GM23248 (cell line): ENCODE results near the gene CYTH2. TPM values are rescaled to one million over a fixed set of nuclear protein-coding genes. Genes with fewer than 3 reads are reported as not detected.

ENCODE experiments used
- DNase-seq: peaks from one replicate; pipeline ENCODE4 v3.0.0-alpha.2; 2015
- H2AFZ ChIP-seq: fragments of 200-600 bp; sonication (generic); 2 replicates; pipeline ENCODE4 v1.6.1; 2016; ENCODE audit warnings: antibody characterized with exemption
- H3F3A ChIP-seq: fragments of 200-600 bp; sonication (generic); 2 replicates; pipeline ENCODE4 v1.6.1; 2016; ENCODE audit warnings: mild to moderate bottlenecking, antibody characterized with exemption, mixed run types; ENCODE audit not compliant: insufficient read depth
- H3K27ac ChIP-seq: fragments of 200-600 bp; sonication (generic); 2 replicates; pipeline ENCODE4 v1.5.1; 2016; ENCODE audit warnings: mild to moderate bottlenecking
- H3K27me3 ChIP-seq: fragments of 200-600 bp; sonication (generic); replicated peaks from 2 replicates; pipeline ENCODE4 v1.6.1; 2016; ENCODE audit warnings: mild to moderate bottlenecking; ENCODE audit not compliant: insufficient read depth
- H3K36me3 ChIP-seq: fragments of 200-600 bp; sonication (generic); 2 replicates; pipeline ENCODE4 v1.6.1; 2016; ENCODE audit warnings: low read depth, mild to moderate bottlenecking
- H3K4me1 ChIP-seq: fragments of 200-600 bp; sonication (generic); 2 replicates; pipeline ENCODE4 v1.6.1; 2016; ENCODE audit warnings: mild to moderate bottlenecking; ENCODE audit not compliant: insufficient read depth
- H3K4me2 ChIP-seq: fragments of 200-600 bp; sonication (generic); one replicate; pipeline ENCODE4 v1.6.1; 2016; ENCODE audit warnings: mild to moderate bottlenecking; ENCODE audit not compliant: unreplicated experiment
- H3K4me3 ChIP-seq: fragments of 200-600 bp; sonication (generic); 2 replicates; pipeline ENCODE4 v1.5.1; 2016; ENCODE audit warnings: mild to moderate bottlenecking
- H3K79me2 ChIP-seq: fragments of 200-600 bp; sonication (generic); 2 replicates; pipeline ENCODE4 v1.6.1; 2016; ENCODE audit warnings: mild to moderate bottlenecking; ENCODE audit not compliant: insufficient read depth
- H3K9ac ChIP-seq: fragments of 200-600 bp; sonication (generic); 2 replicates; pipeline ENCODE4 v1.6.1; 2016; ENCODE audit warnings: mild to moderate bottlenecking
- H3K9me2 ChIP-seq: fragments of 200-600 bp; sonication (generic); 2 replicates; pipeline ENCODE4 v1.6.1; 2016; ENCODE audit warnings: mixed run types, mild to moderate bottlenecking, moderate library complexity; ENCODE audit not compliant: insufficient read depth
- H3K9me3 ChIP-seq: fragments of 200-600 bp; sonication (generic); one replicate; pipeline ENCODE4 v1.6.1; 2017; ENCODE audit warnings: low read depth
- H4K20me1 ChIP-seq: fragments of 200-600 bp; sonication (generic); 2 replicates; pipeline ENCODE4 v1.6.0; 2016; ENCODE audit not compliant: insufficient read depth
- EZH2 ChIP-seq: fragments of 200-600 bp; sonication (generic); IDR thresholded peaks from 2 replicates; pipeline ENCODE4 v1.6.1; 2018; ENCODE audit warnings: antibody characterized with exemption, mild to moderate bottlenecking; ENCODE audit not compliant: insufficient read depth, poor library complexity, severe bottlenecking
- EZH2phosphoT487 ChIP-seq: fragments of 200-600 bp; sonication (generic); IDR thresholded peaks from 2 replicates; pipeline ENCODE4 v1.6.1; 2018; ENCODE audit warnings: antibody characterized with exemption, moderate library complexity, mild to moderate bottlenecking, low read depth; ENCODE audit not compliant: insufficient read depth
- WGBS, 2 experiments: methylation state at CpG; one replicate each; pipeline ENCODE4 v1.1.6; 2015 to 2017; ENCODE audit warnings: low lambda C conversion rate in 2 of 2, low coverage in 1 of 2; ENCODE audit errors: missing lambda C conversion rate in 2 of 2; 5-methylcytosine and 5-hydroxymethylcytosine counted together
- in situ Hi-C: fragments of 300-500 bp; cut with MboI; formaldehyde crosslinking; loops from 2 replicates; pipeline ENCODE4 v1.15.0; 2020
- polyA plus RNA-seq: library from polyadenylated mRNA; unstranded; fragments of >200 nt; fragmentation: Nextera tagmentation; extraction: Ambion mirVana; gene quantifications from 2 replicates; pipeline ENCODE4 v1.2.1, GENCODE V29; 2016
- total RNA-seq: library from RNA; depleted of rRNA; stranded (reverse); fragments of >200 nt; shearing (Covaris generic); gene quantifications from 2 replicates; pipeline ENCODE4 v1.2.3, GENCODE V29; 2014

The CYTH2 gene
- total and polyA plus RNA-seq, 2 experiments from 2014 or later, result 40.9 to 86.0 TPM

DNA sequence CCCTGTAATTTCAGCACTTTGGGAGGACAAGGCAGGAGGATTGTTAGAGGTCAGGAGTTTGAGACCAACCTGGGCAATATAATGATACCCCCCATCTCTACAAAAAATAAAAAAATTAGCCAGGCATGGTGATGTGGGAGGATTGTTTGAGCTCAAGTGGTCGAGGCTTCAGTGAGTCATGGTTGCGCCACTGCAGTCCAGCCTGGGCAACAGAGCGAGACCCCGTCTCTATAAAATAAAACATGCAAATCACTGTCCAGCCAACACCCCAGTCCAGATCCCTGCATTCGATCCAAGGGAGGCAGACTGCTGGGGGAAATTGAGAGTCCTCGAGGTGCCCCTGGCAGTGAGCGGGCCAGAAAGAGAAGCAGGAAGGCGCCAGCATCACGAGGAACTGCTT lies 7.0 kb downstream of the CYTH2 start:
- WGBS, 2 experiments, result 74 to 79% methylated on average over 8 to 9 of the region's 9 CpGs
- H2AFZ ChIP-seq, result no peak overlapping the region
- in situ Hi-C loops, result no loop called here
- H3K9ac ChIP-seq, result no peak overlapping the region
- peaks cover 21% of the 10 kb centered on the region for H3K79me2 ChIP-seq
- peaks cover 15% of the 10 kb centered on the region for H3K4me1 ChIP-seq
- H4K20me1 ChIP-seq, result no peaks in the 10 kb centered on the region
- no peak overlapping the region for H3K27ac ChIP-seq
- peaks cover 20% of the 10 kb centered on the region for H3F3A ChIP-seq
- H3K36me3 ChIP-seq, result peaks cover 45% of the 10 kb centered on the region
- H3K4me2 ChIP-seq, result no peak overlapping the region
- no peak for DNase-seq
- no peaks in the 10 kb centered on the region for H3K9me2 ChIP-seq
- no peak overlapping the region for H3K4me3 ChIP-seq
- TF ChIP-seq EZH2 (no peak), EZH2phosphoT487 (no peak)
- H3K27me3 ChIP-seq, result no peaks in the 10 kb centered on the region
- no peaks in the 10 kb centered on the region for H3K9me3 ChIP-seq

DNA sequence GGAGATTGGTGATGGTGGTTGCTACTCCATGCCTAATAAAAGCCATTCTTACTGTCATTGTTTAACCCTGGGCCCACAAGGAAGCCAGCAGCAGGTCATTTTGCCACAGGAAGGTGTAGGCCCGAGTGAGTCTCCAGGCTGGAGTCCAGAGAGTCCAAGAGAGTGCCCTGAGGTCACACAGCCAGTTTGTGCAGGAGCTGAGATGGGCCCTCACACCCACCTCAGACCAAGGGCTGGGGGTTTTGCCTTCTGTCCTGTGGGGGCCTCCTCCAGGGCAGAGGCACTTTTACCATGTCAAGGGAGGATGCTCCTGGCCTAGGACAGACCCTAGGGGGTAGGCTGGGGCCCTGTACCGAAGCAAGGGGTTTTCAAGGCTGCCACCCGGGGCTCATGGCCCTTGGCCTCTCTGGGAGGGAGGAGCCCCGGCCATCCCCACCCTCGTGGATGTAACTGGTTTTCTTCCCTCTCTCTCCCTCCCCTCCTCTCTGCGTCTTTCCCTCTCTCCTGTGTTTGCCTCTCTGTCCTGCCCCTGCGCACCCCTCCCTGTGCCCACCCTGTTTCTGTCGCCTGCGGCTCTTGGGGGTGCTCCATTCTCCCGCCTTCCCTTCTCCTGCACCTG lies 8.0 kb downstream of the CYTH2 start:
- no peak overlapping the region for H3K4me2 ChIP-seq
- peaks cover 30% of the 10 kb centered on the region for H3F3A ChIP-seq
- H3K9ac ChIP-seq, result no peak overlapping the region
- peaks cover 11% of the 10 kb centered on the region; the same call in 1 of the 2 replicates for H3K79me2 ChIP-seq
- peaks cover 36% of the 10 kb centered on the region for H3K36me3 ChIP-seq
- no peaks in the 10 kb centered on the region for H3K9me3 ChIP-seq
- no peaks in the 10 kb centered on the region for H3K9me2 ChIP-seq
- no peak overlapping the region for H2AFZ ChIP-seq
- no peaks in the 10 kb centered on the region for H3K27me3 ChIP-seq
- no peak overlapping the region for H3K27ac ChIP-seq
- H3K4me3 ChIP-seq, result no peak overlapping the region
- no peaks in the 10 kb centered on the region for H4K20me1 ChIP-seq
- peaks cover 25% of the 10 kb centered on the region for H3K4me1 ChIP-seq
- in situ Hi-C loops, result no loop called here
- no peak for TF ChIP-seq EZH2
- WGBS, 2 experiments, result 77 to 86% methylated on average over 8 to 10 of the region's 10 CpGs
- DNase-seq, result no peak

DNA sequence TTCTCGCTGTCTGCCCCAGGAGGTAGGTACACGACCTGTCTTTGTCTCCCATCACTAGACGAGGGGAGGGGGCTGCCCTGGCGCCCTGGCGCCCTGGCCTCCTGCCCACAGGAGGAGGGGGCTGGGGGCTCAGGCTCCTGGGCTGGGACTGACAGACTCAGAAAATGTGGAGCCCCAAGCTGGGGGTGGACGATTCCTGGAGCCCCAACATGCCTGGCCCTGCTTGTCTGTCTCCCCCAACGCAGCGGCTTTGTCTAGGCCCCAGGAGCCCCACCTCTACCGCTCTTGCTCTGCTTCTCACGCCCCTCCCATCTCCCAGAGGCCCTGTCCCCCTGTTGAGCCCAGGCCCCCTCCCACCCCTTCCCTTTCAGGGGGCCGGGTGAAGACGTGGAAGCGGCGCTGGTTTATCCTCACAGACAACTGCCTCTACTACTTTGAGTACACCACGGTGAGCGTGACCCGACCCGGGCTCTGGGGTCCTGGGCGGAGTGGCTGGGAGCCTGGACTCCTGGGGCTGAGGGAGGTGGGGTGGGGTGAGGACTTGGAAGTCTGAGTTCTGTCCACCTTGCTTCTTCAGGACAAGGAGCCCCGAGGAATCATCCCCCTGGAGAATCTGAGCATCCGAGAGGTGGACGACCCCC lies 8.6 kb downstream of the CYTH2 start:
- Histone ChIP-seq H3K9me2 (no peaks in the 10 kb centered on the region), H3K4me2 (no peak overlapping the region), H3K36me3 (peaks cover 33% of the 10 kb centered on the region), H4K20me1 (no peaks in the 10 kb centered on the region), H3K27ac (no peak overlapping the region), H3K9me3 (no peaks in the 10 kb centered on the region), H3K9ac (no peak overlapping the region), H3F3A (peaks cover 34% of the 10 kb centered on the region), H3K27me3 (no peaks in the 10 kb centered on the region), H3K4me3 (no peak overlapping the region), H3K79me2 (peaks cover 8% of the 10 kb centered on the region; the same call in 1 of the 2 replicates), H3K4me1 (peaks cover 30% of the 10 kb centered on the region), H2AFZ (no peak overlapping the region)
- no peak for DNase-seq
- TF ChIP-seq EZH2 (no peak), EZH2phosphoT487 (no peak)
- in situ Hi-C loops, result no loop called here
- 85 to 91% methylated on average over 17 to 22 of the region's 22 CpGs for WGBS, 2 experiments

DNA sequence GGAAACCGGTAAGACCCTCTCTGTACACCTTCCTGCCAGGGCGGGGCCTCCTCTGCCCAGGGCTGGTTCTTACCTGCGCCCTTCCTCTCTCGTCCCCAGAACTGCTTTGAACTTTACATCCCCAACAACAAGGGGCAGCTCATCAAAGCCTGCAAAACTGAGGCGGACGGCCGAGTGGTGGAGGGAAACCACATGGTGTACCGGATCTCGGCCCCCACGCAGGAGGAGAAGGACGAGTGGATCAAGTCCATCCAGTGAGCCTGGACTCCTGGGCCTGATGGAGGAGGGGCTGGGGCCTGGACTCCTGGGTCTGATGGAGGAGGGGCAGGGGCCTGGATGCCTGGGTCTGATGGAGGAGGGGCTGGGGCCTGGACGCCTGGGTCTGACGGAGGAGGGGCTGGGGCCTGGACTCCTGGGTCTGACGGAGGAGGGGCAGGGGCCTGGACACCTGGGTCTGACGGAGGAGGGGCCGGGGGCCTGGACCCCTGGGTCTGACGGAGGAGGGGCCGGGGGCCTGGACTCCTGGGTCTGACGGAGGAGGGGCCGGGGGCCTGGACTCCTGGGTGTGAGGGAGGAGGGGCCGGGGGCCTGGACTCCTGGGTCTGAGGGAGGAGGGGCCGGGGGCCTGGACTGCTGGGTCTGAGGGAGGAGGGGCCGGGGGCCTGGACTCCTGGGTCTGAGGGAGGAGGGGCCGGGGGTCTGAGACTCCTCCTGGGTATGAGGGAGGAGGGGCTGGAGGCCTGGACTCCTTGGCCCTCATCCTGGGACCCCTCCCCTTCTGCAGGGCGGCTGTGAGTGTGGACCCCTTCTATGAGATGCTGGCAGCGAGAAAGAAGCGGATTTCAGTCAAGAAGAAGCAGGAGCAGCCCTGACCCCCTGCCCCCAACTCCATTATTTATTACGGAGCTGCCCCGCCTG lies 9.4 kb downstream of the CYTH2 start:
- no peak overlapping the region for H3K27ac ChIP-seq
- WGBS, 2 experiments, result 83% methylated on average over 15 to 29 of the region's 29 CpGs
- no peak for DNase-seq
- no peak overlapping the region for H3K4me2 ChIP-seq
- in situ Hi-C loops, result no loop called here
- H3K36me3 ChIP-seq, result peaks cover 25% of the 10 kb centered on the region
- peaks cover 30% of the 10 kb centered on the region for H3K4me1 ChIP-seq
- H3F3A ChIP-seq, result peaks cover 34% of the 10 kb centered on the region
- H4K20me1 ChIP-seq, result no peaks in the 10 kb centered on the region
- H3K9me2 ChIP-seq, result no peaks in the 10 kb centered on the region
- H3K9me3 ChIP-seq, result no peaks in the 10 kb centered on the region
- H2AFZ ChIP-seq, result no peak overlapping the region
- TF ChIP-seq EZH2phosphoT487 (no peak), EZH2 (no peak)
- H3K4me3 ChIP-seq, result no peak overlapping the region
- H3K27me3 ChIP-seq, result no peaks in the 10 kb centered on the region
- H3K79me2 ChIP-seq, result 0 out of 2 replicates have a peak, but pooled peaks cover under 1% of the 10 kb centered on the region
- H3K9ac ChIP-seq, result no peak overlapping the region
